Measurements from ENCODE around the gene AP5Z1.

AP5Z1 gene

DNA sequence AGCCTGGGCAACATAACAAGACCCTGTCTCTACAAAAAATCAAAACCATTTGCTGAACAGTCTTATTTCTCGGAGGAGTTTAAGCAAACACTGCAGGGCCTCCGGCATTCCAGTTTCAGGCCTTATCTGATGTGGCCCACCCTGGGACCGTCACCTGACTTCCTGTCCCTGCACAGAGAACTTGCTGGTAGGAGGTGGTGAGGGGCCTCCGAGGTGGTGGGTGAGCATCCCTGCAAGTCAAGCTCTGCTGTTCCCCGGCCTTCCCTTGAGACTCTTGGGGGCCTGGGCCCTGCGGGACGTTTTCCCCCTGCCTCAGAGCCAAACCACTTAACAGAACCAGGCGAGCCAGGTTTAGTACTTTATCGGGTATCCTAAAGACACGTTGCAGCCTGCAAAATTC lies 44.5 kb upstream of the AP5Z1 start:
- H3K27ac ChIP-seq: no peak overlapping the region

DNA sequence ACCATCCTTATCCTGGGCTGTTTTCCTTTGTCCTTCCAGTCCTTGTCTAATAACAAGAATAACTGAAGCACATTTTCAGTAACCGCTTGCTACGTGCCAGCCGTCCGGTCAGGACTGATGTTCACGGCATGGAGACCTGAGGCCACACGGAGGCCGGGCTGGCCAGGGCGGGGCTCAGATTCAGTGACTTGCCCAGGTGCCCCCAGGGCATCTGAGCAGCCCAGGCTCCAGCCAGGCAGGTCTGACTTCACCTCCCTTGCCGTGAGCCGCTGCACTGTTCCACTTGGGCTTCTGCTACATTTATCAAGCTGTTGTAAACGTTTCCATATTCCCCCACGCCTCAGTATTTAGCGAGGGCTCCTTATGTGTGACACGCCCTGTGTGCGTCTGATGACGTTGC lies 43.6 kb upstream of the AP5Z1 start:
- no peak overlapping the region for H3K27ac ChIP-seq
- no peak for TF ChIP-seq ZFX (IDR thresholded peaks at IDR 0.05; ENCODE audit: borderline replicate concordance)
- TF ChIP-seq, protein P1, sequence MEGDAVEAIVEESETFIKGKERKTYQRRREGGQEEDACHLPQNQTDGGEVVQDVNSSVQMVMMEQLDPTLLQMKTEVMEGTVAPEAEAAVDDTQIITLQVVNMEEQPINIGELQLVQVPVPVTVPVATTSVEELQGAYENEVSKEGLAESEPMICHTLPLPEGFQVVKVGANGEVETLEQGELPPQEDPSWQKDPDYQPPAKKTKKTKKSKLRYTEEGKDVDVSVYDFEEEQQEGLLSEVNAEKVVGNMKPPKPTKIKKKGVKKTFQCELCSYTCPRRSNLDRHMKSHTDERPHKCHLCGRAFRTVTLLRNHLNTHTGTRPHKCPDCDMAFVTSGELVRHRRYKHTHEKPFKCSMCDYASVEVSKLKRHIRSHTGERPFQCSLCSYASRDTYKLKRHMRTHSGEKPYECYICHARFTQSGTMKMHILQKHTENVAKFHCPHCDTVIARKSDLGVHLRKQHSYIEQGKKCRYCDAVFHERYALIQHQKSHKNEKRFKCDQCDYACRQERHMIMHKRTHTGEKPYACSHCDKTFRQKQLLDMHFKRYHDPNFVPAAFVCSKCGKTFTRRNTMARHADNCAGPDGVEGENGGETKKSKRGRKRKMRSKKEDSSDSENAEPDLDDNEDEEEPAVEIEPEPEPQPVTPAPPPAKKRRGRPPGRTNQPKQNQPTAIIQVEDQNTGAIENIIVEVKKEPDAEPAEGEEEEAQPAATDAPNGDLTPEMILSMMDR (IDR thresholded peaks at IDR 0.05): no peak

More for the DNA sequence above, 44.5 kb upstream of the AP5Z1 start:
- TF ChIP-seq, protein P1 (IDR thresholded peaks at IDR 0.05): no peak
- TF ChIP-seq ZFX (IDR thresholded peaks at IDR 0.05; ENCODE audit: borderline replicate concordance): no peak

DNA sequence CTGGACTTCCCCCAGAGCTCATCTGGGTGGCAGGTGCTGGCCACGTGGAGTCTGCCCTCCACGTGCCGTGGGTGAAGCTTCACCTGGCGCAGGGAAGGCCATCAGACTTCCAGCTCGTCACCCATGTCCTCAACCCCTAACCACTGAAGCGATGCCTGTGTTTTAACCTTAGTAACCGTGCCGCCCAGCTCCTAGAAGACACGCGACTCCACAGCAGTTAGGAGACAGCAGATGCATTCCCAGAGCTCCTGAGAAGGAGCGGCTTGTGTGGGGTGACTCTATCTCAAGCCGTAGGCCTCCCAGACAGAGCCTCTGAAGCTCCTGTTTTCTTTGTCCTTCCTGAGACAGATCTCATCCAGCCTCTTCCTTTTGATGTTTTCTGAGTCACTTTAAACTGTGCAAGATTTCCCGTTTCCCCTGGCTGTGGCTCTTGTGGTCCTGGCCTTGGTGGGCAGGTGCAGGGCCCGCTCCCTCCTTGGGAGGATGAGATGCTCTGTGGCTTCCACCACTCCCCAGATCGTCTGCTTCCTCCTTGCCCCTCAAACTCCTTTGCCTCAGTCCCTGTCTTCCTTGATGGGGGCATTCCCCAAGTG lies 41.4 kb upstream of the AP5Z1 start:
- no peak overlapping the region for H3K27ac ChIP-seq
- no peak for TF ChIP-seq ZFX (IDR thresholded peaks at IDR 0.05; ENCODE audit: borderline replicate concordance)
- TF ChIP-seq, protein P1 (IDR thresholded peaks at IDR 0.05): no peak

DNA sequence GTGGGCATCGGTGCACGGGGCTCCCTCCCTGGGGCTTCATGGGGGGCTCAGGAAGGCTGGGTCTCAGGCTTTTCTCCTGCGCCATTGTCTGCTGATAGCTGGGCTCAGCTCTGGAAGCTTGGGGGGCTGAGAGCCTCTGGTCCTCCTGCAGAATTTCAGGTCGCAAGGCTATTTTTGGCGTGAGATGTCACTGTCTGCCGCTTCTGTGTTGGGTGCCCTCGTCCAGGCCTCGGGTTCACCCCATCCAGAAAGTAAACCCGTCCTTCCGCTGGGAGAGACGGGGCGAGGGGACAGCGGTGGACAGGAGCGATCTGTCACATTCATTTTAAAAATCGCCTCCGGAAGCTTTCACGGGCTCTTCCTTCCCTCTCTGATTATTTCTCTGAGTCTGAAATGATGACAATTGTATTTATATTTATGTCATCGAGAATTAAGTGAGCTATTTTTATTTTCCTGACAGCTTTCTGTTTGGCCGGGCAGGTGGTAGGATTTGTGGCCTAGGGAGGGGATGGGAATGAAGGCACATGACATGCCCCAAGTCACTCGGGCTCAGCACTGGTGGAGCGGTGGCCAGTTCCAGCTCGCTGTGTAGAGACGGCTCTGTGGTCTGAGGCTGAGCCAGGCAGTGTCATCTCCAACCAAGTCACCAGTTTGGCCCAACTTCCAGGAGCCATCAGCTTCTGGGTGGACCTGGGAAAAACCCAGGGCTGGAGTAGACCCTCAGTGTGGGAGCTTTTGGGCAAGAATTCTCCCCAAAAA lies 40.7 kb upstream of the AP5Z1 start:
- TF ChIP-seq, protein P1 (IDR thresholded peaks at IDR 0.05): no peak
- TF ChIP-seq ZFX (IDR thresholded peaks at IDR 0.05; ENCODE audit: borderline replicate concordance): no peak
- no peak overlapping the region for H3K27ac ChIP-seq

DNA sequence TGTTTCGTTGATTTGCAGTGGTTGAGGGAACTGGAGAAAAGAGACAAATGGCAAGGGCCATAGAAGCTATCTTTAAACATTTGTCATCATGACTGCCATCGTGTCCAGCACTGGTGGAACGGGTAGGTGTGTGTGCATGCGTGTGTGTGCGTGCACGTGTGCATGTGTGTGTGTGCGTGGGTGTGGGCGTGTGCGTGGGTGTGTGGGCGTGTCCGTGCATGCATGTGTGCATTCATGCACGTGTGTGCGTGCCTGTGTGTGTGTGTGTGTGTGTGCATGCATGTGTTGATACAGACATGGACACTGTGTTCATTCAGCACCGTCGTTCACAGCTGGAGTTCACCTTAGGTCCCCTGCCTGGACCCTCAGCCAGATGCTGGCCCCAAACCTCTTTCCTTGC lies 38.1 kb upstream of the AP5Z1 start:
- H3K27ac ChIP-seq: no peak overlapping the region
- TF ChIP-seq, protein P1 (IDR thresholded peaks at IDR 0.05): no peak
- no peak for TF ChIP-seq ZFX (IDR thresholded peaks at IDR 0.05; ENCODE audit: borderline replicate concordance)

DNA sequence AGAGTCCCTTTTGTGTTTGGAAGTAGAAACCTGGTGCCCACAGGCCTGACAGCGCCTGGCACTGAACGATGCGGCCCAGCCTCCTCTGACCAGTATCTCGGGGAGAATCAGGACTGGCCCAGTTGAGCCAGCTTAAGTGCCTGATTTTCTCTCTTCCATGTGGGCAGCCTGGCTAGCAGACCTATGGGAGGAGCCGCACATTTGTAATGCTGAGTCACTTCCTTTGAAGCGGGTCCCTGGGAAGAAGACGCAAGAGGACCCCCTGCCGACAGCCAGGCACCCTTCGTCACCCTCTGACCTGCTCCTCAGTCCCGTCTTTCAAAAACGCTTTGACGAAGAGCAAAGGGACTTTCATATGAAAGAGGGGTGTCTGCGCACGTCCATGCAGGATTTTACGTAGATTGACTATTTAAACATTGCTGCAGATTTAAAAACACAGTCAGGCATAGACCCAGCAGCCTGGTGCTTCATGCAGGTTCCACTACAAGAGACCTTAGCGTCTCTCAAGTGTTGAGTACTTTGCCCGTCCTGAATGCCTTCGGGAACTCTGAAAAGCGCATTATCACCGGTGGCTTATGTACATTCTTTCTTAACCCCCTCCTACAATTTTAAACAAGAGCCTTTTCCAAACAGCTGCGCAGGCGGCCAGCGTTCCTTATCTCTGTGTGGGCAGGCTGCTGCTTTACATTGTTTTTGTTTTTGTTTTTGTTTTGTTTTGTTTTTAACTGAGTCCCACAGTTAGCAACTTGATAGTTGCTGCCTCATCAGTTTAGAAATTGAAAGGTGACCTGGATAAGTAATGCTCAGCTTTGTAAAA lies 36.5 kb upstream of the AP5Z1 start:
- no peak overlapping the region for H3K27ac ChIP-seq
- TF ChIP-seq ZFX (IDR thresholded peaks at IDR 0.05; ENCODE audit: borderline replicate concordance): no peak
- TF ChIP-seq, protein P1 (IDR thresholded peaks at IDR 0.05): no peak
